B cell (primary cell): ENCODE data around the gene RNF166. TPM values are rescaled to one million over a fixed set of nuclear protein-coding genes. Genes with fewer than 3 reads are reported as not detected.

Source experiments
- ATAC-seq: fragments of 200-7000 bp; cut with Tn5 transposase; one replicate; pipeline ENCODE4 v1.10.0; 2021; ENCODE audit warnings: low read depth, mild to moderate bottlenecking, moderate number of reproducible peaks, moderate library complexity
- CTCF ChIA-PET: fragments of 350-600 bp; sonication (Branson Sonifier 250); formaldehyde crosslinking; loops from one replicate; lab custom pipeline; 2021; ENCODE audit warnings: antibody characterized with exemption, inconsistent platforms; lab: Charles Lee
- POLR2A ChIA-PET: fragments of 350-600 bp; sonication (Branson Sonifier 250); formaldehyde crosslinking; loops from one replicate; lab custom pipeline; 2021; ENCODE audit warnings: antibody characterized with exemption; lab: Charles Lee
- DNase-seq: peaks from one replicate; pipeline ENCODE4 v3.0.0; 2013
- H2AFZ ChIP-seq: 2 replicates; pipeline ENCODE4 v1.6.1; 2012; ENCODE audit warnings: mild to moderate bottlenecking, low read depth, low read length; ENCODE audit not compliant: insufficient read depth, poor library complexity, severe bottlenecking
- H3K27ac ChIP-seq, 2 donors: 1 replicate in 1 of 2; 2 replicates in 1 of 2; pipeline ENCODE4 v1.5.1; 2012 to 2013; ENCODE audit warnings: low read length in 2 of 2, mild to moderate bottlenecking in 2 of 2, moderate library complexity in 1 of 2
- H3K27me3 ChIP-seq, 4 experiments: fragments of 200-600 bp in 1 of 4; sonication (generic) in 1 of 4; replicated peaks in 1 of 4; 1 replicate in 2 of 4; 2 replicates in 2 of 4; pipeline versions ENCODE4 v1.6.1 to v1.7.0; 2013 to 2016; ENCODE audit warnings: low read length in 3 of 4, mild to moderate bottlenecking in 2 of 4, mixed read lengths in 1 of 4, moderate library complexity in 1 of 4; ENCODE audit not compliant: insufficient read depth in 4 of 4, control insufficient read depth in 3 of 4; ENCODE audit errors: control extremely low read depth in 1 of 4
- H3K36me3 ChIP-seq, 2 experiments: replicated peaks in 1 of 2; 1 replicate in 1 of 2; 2 replicates in 1 of 2; pipeline versions ENCODE4 v1.6.1 to v1.7.1; 2013; ENCODE audit warnings: low read length in 1 of 2; ENCODE audit not compliant: insufficient read depth in 2 of 2, control insufficient read depth in 1 of 2; ENCODE audit errors: control extremely low read depth in 1 of 2, extremely low read depth in 1 of 2
- H3K4me1 ChIP-seq, 2 donors: fragments of 200-600 bp in 1 of 2; sonication (generic) in 1 of 2; 1 replicate in 1 of 2; 2 replicates in 1 of 2; pipeline versions ENCODE4 v1.5.1 to v1.6.1; 2013 to 2017; ENCODE audit warnings: low read length in 2 of 2; ENCODE audit not compliant: control insufficient read depth in 2 of 2, insufficient read depth in 2 of 2
- H3K4me2 ChIP-seq: replicated peaks from 2 replicates; pipeline ENCODE3; 2012; ENCODE audit warnings: mild to moderate bottlenecking, low read depth, low read length; ENCODE audit not compliant: poor library complexity, severe bottlenecking
- H3K4me3 ChIP-seq, 5 experiments: fragments of 200-600 bp in 1 of 5; sonication (generic) in 1 of 5; 1 replicate in 3 of 5; 2 replicates in 2 of 5; pipeline versions ENCODE4 v1.5.1 to v1.7.0; 2011 to 2016; ENCODE audit warnings: low read length in 4 of 5, mild to moderate bottlenecking in 4 of 5, low read depth in 2 of 5, control low read depth in 1 of 5, moderate library complexity in 1 of 5; ENCODE audit not compliant: insufficient read depth in 1 of 5; ENCODE audit errors: control extremely low read depth in 1 of 5, extremely low read depth in 1 of 5
- H3K79me2 ChIP-seq: fragments of 200-600 bp; sonication (generic); one replicate; pipeline ENCODE4 v1.6.0; 2016; ENCODE audit warnings: low read length; ENCODE audit not compliant: control insufficient read depth, insufficient read depth
- H3K9ac ChIP-seq: fragments of 200-600 bp; sonication (generic); 2 replicates; pipeline ENCODE4 v1.6.1; 2017; ENCODE audit warnings: mild to moderate bottlenecking, low read length, moderate library complexity
- H3K9me3 ChIP-seq, 3 donors: one replicate each; pipeline versions ENCODE4 v1.6.1 to v1.7.1; 2013; ENCODE audit warnings: low read length in 2 of 3; ENCODE audit not compliant: control insufficient read depth in 2 of 3, insufficient read depth in 1 of 3; ENCODE audit errors: control extremely low read depth in 1 of 3
- H4K20me1 ChIP-seq: 2 replicates; pipeline ENCODE4 v1.6.0; 2012; ENCODE audit warnings: mild to moderate bottlenecking, low read length; ENCODE audit not compliant: insufficient read depth, control insufficient read depth, poor library complexity, severe bottlenecking
- H3K27ac Mint-ChIP-seq: one replicate; pipeline ENCODE4 v1.8.0; 2021; ENCODE audit warnings: mixed read lengths
- H3K27me3 Mint-ChIP-seq: one replicate; pipeline ENCODE4 v1.8.0; 2021; ENCODE audit warnings: mixed read lengths
- H3K4me1 Mint-ChIP-seq: one replicate; pipeline ENCODE4 v1.8.0; 2021; ENCODE audit warnings: mixed read lengths
- H3K4me3 Mint-ChIP-seq: one replicate; pipeline ENCODE4 v1.8.0; 2021; ENCODE audit warnings: mixed read lengths
- H3K9me3 Mint-ChIP-seq: one replicate; pipeline ENCODE4 v1.8.0; 2022; ENCODE audit warnings: mixed read lengths; ENCODE audit not compliant: insufficient read depth
- CTCF ChIP-seq: fragments of 200-600 bp; IDR thresholded peaks from one replicate; pipeline ENCODE4 v1.8.0; 2022; ENCODE audit warnings: antibody characterized with exemption, mild to moderate bottlenecking
- EZH2 ChIP-seq: IDR thresholded peaks from 2 replicates; pipeline ENCODE4 v1.6.1; 2012; ENCODE audit warnings: borderline replicate concordance, low read depth, mild to moderate bottlenecking, moderate library complexity, low read length; ENCODE audit not compliant: insufficient read depth, poor library complexity, severe bottlenecking
- WGBS: methylation state at CpG from one replicate; pipeline ENCODE4 v1.1.5; 2013; ENCODE audit warnings: missing lambda C conversion rate; ENCODE audit not compliant: insufficient coverage; 5-methylcytosine and 5-hydroxymethylcytosine counted together
- intact Hi-C: fragments of 100-400 bp; cut with micrococcal nuclease; formaldehyde crosslinking; loops from one replicate; pipeline ENCODE4 v1.10.0; 2022
- polyA plus RNA-seq: library from polyadenylated mRNA; depleted of rRNA; stranded (reverse); fragments of >200 nt; gene quantifications from 2 replicates; pipeline ENCODE4 v1.2.3, GENCODE V29; 2012
- total RNA-seq, 2 donors: library from RNA; stranded (reverse); fragments of 120-200 nt in 1 of 2; gene quantifications; 1 replicate in 1 of 2; 2 replicates in 1 of 2; pipeline versions ENCODE4 v1.2.3 to v1.2.4, GENCODE V29; 2013 to 2022

The RNF166 gene
- total and polyA plus RNA-seq, 2 donors (not counting 1 experiment from before 2014, with no cell fraction given), result 64.1 to 65.0 TPM

GRCh38 chr16:88726408-88726749 is 20.2 kb upstream of the RNF166 start:
- Mint-ChIP-seq H3K27me3 (no peaks in the 10 kb centered on the region), H3K27ac (no peak overlapping the region), H3K4me3 (no peak overlapping the region), H3K4me1 (no peaks in the 10 kb centered on the region), H3K9me3 (no peaks in the 10 kb centered on the region)
- intact Hi-C loops, result no loop called here
- ChIA-PET POLR2A (no interaction called here), CTCF (no interaction called here)
- peaks cover 25% of the 10 kb centered on the region for H3K79me2 ChIP-seq
- ATAC-seq (no peak), DNase-seq (no peak)
- no peak overlapping the region for H3K9ac ChIP-seq
- no peak overlapping the region for H3K4me3 ChIP-seq
- H3K4me2 ChIP-seq, result no peak overlapping the region
- H4K20me1 ChIP-seq, result peaks cover 19% of the 10 kb centered on the region
- TF ChIP-seq EZH2 (no peak), CTCF (no peak)
- no peaks in the 10 kb centered on the region for H3K27me3 ChIP-seq
- no peaks in the 10 kb centered on the region for H3K9me3 ChIP-seq
- H3K27ac ChIP-seq, result no peak overlapping the region
- H3K4me1 ChIP-seq, result no peaks in the 10 kb centered on the region
- H2AFZ ChIP-seq, result no peak overlapping the region
- WGBS, result 93% methylated on average over 15 of the region's 17 CpGs
- peaks cover 0 to 76% of the 10 kb centered on the region in 2 experiments for H3K36me3 ChIP-seq

GRCh38 chr16:88725609-88726407 is 19.6 kb upstream of the RNF166 start:
- peaks cover 0 to 77% of the 10 kb centered on the region in 2 experiments for H3K36me3 ChIP-seq
- H4K20me1 ChIP-seq, result peaks cover 19% of the 10 kb centered on the region
- WGBS, result 96% methylated on average over 32 of the region's 32 CpGs
- DNase-seq (no peak), ATAC-seq (no peak)
- ChIA-PET CTCF (interaction anchor here (0.5 kb wide), 1 partner anchor 160 kb away, joined by 3 read pairs; no protein-coding TSS in a partner anchor), POLR2A (no interaction called here)
- no peaks in the 10 kb centered on the region for H3K4me1 Mint-ChIP-seq
- no peaks in the 10 kb centered on the region for H3K9me3 ChIP-seq
- H3K27ac ChIP-seq, result no peak overlapping the region
- H3K27me3 Mint-ChIP-seq, result no peaks in the 10 kb centered on the region
- no peaks in the 10 kb centered on the region for H3K4me1 ChIP-seq
- H3K27ac Mint-ChIP-seq, result no peak overlapping the region
- H3K27me3 ChIP-seq, result no peaks in the 10 kb centered on the region
- peaks cover 25% of the 10 kb centered on the region for H3K79me2 ChIP-seq
- H3K4me2 ChIP-seq, result no peak overlapping the region
- H3K9ac ChIP-seq, result no peak overlapping the region
- intact Hi-C loops, result no loop called here
- TF ChIP-seq CTCF (no peak), EZH2 (no peak)
- H2AFZ ChIP-seq, result no peak overlapping the region
- H3K9me3 Mint-ChIP-seq, result no peaks in the 10 kb centered on the region
- no peak overlapping the region for H3K4me3 ChIP-seq
- H3K4me3 Mint-ChIP-seq, result no peak overlapping the region
